Spinal cord (tissue), 10 donors: ENCODE results near the gene BCAM. TPM values are rescaled to one million over a fixed set of nuclear protein-coding genes. Genes with fewer than 3 reads are reported as not detected.
"Not testable (repeated sequence)": the region's sequence is repeated elsewhere in the genome, so short reads cannot be mapped to it uniquely, and the experiment has no call there.

ENCODE experiments used
- DNase-seq, 6 donors: peaks; one replicate each; pipeline versions ENCODE4 v3.0.0 to v3.0.0-alpha.2; 2013 to 2015; ENCODE audit warnings: low spot score in 6 of 6, low read depth in 4 of 6
- H3K27ac ChIP-seq: one replicate; pipeline ENCODE4 v1.5.1; 2013; ENCODE audit warnings: low read depth, low read length, control low read depth
- H3K27me3 ChIP-seq: one replicate; pipeline ENCODE4 v1.6.1; 2013; ENCODE audit warnings: low read length; ENCODE audit not compliant: control insufficient read depth, insufficient read depth
- H3K36me3 ChIP-seq: one replicate; pipeline ENCODE4 v1.6.1; 2013; ENCODE audit warnings: low read length; ENCODE audit not compliant: control insufficient read depth, insufficient read depth
- H3K4me1 ChIP-seq: one replicate; pipeline ENCODE4 v1.6.1; 2013; ENCODE audit warnings: low read length; ENCODE audit not compliant: control insufficient read depth, insufficient read depth
- H3K4me3 ChIP-seq: one replicate; pipeline ENCODE4 v1.5.1; 2013; ENCODE audit warnings: low read depth, low read length, control low read depth
- H3K9me3 ChIP-seq: one replicate; pipeline ENCODE4 v1.6.1; 2013; ENCODE audit warnings: low read length; ENCODE audit not compliant: control insufficient read depth, insufficient read depth
- WGBS: methylation state at CpG from one replicate; pipeline ENCODE4 v1.1.5; 2013; ENCODE audit warnings: missing lambda C conversion rate; ENCODE audit not compliant: insufficient coverage; 5-methylcytosine and 5-hydroxymethylcytosine counted together
- long read RNA-seq, 4 donors: transcript quantifications; one replicate each; lab custom pipeline, GENCODE V29; 2026
- polyA plus RNA-seq, 2 donors: library from polyadenylated mRNA; unstranded; fragments of 120-200 nt; gene quantifications; one replicate each; pipeline ENCODE4 v1.2.1, GENCODE V29; 2013; ENCODE audit not compliant: insufficient read length in 2 of 2
- total RNA-seq, 2 donors: library from RNA; depleted of rRNA in 1 of 2; stranded (reverse); fragments of 120-200 nt in 1 of 2; fragments of >200 nt in 1 of 2; gene quantifications; one replicate each; pipeline versions ENCODE4 v1.2.3 to v1.2.4, GENCODE V29; 2013 to 2014
- donor health status: healthy.

BCAM gene, protein sequence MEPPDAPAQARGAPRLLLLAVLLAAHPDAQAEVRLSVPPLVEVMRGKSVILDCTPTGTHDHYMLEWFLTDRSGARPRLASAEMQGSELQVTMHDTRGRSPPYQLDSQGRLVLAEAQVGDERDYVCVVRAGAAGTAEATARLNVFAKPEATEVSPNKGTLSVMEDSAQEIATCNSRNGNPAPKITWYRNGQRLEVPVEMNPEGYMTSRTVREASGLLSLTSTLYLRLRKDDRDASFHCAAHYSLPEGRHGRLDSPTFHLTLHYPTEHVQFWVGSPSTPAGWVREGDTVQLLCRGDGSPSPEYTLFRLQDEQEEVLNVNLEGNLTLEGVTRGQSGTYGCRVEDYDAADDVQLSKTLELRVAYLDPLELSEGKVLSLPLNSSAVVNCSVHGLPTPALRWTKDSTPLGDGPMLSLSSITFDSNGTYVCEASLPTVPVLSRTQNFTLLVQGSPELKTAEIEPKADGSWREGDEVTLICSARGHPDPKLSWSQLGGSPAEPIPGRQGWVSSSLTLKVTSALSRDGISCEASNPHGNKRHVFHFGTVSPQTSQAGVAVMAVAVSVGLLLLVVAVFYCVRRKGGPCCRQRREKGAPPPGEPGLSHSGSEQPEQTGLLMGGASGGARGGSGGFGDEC
- 10 to 100 TPM; 24.1 to 34.3 TPM for total RNA-seq
- 10 to 100 TPM; 30.1 to 43.8 TPM for polyA plus RNA-seq
- long read RNA-seq, donor 1, partial matches to known transcripts: 0 of 3 reads
- long read RNA-seq, donor 1, other reads (novel, unspliced or antisense): 0 of 3 reads
- long read RNA-seq, donor 2, transcript BCAM-201 (15 exons, 2,453 nt): major isoform, 5 of 5 reads
- long read RNA-seq, donor 2, partial matches to known transcripts: 0 of 5 reads
- long read RNA-seq, donor 2, other reads (novel, unspliced or antisense): 0 of 5 reads
- long read RNA-seq, donor 3, partial matches to known transcripts: 0 of 3 reads
- long read RNA-seq, donor 3, other reads (novel, unspliced or antisense): 0 of 3 reads
- long read RNA-seq, donor 4, transcript BCAM-201 (15 exons, 2,453 nt): major isoform, 19 of 38 reads
- long read RNA-seq, donor 4, partial matches to known transcripts: 15 of 38 reads
- long read RNA-seq, donor 4, other reads (novel, unspliced or antisense): 0 of 38 reads

DNA sequence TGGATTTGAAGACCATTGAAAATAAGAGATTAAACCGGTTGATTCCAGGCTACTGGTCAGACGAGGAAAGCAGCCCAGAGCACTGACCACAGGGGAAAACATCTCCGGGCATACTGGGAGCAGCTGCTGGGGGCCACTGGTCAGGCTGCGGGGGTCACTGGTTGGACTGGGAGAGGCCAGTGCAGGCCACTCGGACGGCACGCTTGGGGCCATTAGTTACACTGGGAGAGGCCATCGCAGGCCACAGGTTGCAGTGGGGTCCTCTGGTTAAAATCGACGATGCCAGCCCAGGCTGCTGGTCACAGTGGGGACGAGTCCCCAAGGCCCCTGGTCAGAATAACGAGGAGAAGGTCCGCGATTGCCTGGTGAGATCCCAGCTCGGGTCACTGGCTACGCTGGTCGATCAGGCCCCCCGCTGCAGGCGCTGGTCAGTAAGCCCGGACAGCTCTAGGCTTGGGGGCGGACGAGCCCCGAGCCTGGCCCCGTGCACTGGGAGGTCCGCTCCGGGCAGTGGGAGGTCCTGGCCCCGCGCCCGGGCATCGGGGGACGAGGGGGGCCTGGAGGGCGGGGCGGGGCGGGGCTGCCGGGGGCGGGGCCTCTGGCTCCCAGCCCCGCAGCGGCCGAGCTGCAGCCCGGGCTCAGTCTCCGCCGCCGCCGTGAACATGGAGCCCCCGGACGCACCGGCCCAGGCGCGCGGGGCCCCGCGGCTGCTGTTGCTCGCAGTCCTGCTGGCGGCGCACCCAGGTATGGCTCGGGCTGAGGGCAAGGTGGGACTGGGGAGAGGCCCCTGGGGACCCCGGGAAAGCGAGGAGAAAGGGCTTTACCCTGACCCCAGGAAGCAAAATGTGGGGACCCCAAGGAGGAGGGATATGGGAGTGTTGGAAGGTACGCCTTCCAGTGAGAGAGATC is at the start of gene BCAM:
BCAM (plus strand) TSS at position 641 of the 909 bp plus-strand sequence; CDS start at position 663, 22 bp downstream.
- peak in 4 of 6 donors; percentile 19 to 79 (median 40) for DNase-seq
- Histone ChIP-seq H3K4me1 (peaks cover 27% of the 10 kb centered on the region), H3K27ac (peak within 1 kb of the TSS; percentile 57), H3K27me3 (peaks cover 10% of the 10 kb centered on the region), H3K4me3 (peak within 1 kb of the TSS; percentile 51), H3K9me3 (no peaks in the 10 kb centered on the region), H3K36me3 (peaks cover 14% of the 10 kb centered on the region)
- WGBS: 2% methylated on average over 58 of the region's 59 CpGs

DNA sequence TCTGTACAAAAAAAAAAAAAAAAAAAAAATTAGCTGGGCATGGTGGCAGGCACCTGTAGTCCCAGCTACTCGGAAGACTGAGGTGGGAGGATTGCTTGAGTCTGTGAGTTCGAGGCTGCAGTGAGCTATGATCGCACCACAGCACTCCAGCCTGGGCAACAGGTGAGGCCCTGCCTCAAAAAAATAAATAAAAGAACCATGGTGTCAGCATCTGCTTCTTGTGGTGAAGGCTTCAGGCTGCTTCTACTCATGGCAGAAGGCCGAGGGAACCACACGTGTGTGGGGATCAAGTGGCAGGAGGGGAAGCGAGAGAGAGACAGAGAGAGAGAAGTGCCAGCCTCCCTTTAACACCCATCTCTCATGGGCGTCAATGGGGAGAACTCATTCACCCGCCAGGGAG is 46.9 kb upstream of the BCAM start:
- 79% methylated on average over 4 of the region's 8 CpGs for WGBS
- no peak for DNase-seq
- Histone ChIP-seq H3K27me3 (peaks cover 10% of the 10 kb centered on the region), H3K4me1 (peaks cover 16% of the 10 kb centered on the region), H3K27ac (no peak overlapping the region), H3K9me3 (no peaks in the 10 kb centered on the region), H3K36me3 (peaks cover 3% of the 10 kb centered on the region), H3K4me3 (no peak overlapping the region)

DNA sequence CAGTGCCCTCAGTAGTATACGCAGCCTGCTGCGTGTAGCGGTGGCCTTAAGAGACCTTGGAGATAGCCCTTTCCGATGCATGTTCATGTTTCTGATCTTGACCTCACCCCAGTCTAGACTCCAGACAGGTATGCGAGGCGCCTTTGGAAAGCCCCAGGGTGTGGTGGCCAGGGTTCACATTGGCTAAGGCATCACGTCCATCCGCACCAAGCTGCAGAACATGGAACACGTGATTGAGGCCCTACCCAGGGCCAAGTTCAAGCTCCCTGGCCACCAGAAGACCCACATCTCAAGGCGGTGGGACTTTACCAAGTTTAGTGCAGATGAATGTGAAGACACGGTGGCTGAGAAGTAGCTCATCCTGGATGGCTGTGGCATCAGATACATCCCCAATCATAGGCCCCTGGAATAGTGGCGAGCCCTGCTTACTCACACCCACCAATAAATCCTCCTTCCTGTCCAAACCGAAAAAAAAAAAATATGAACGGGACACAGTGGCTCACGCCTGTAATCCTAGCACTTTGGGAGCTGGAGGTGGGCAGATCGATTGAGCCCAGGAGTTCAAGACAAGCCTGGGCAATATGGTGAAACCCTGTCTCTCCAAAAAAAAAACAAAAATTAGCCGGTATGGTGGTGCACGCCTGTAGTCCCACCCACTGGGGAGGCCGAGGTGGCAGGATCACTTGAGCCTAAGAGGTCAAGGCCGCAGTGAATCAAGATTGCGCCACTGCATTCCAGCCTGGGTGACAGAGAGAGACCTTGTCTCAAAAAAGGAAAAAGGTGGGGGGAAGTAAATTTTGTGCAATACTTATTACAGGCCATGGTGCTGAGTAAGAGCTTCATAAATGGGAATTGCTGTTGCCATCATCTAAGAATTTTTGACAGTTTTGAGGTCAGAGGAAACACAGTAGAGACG is 43.6 kb upstream of the BCAM start:
- Histone ChIP-seq H3K4me3 (no peak overlapping the region), H3K27ac (no peak overlapping the region), H3K4me1 (no peaks in the 10 kb centered on the region), H3K36me3 (no peaks in the 10 kb centered on the region), H3K9me3 (no peaks in the 10 kb centered on the region), H3K27me3 (peaks cover 3% of the 10 kb centered on the region)
- 82% methylated on average over 21 of the region's 22 CpGs for WGBS
- no peak for DNase-seq

DNA sequence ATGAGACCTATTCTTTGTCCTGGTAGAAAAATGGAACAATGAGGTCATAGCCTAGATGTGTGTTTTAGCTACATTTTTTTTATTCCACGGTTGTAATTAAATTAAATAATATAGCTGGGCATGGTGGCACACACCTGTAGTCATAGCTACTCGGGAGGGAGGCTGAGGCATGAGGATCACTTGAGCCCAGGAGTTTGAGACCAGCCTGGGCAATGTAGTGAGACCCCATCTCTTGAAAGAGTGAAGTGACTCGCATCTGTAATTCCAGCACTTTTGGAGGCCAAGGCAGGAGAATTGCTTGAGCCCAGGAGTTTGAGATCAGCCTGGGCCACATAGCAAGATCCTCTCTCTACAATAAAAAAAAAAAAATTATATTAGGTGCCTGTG is 43.0 kb upstream of the BCAM start:
- DNase-seq: no peak
- WGBS: 85% methylated on average over 2 of the region's 3 CpGs
- H3K4me3 ChIP-seq: no peak overlapping the region

DNA sequence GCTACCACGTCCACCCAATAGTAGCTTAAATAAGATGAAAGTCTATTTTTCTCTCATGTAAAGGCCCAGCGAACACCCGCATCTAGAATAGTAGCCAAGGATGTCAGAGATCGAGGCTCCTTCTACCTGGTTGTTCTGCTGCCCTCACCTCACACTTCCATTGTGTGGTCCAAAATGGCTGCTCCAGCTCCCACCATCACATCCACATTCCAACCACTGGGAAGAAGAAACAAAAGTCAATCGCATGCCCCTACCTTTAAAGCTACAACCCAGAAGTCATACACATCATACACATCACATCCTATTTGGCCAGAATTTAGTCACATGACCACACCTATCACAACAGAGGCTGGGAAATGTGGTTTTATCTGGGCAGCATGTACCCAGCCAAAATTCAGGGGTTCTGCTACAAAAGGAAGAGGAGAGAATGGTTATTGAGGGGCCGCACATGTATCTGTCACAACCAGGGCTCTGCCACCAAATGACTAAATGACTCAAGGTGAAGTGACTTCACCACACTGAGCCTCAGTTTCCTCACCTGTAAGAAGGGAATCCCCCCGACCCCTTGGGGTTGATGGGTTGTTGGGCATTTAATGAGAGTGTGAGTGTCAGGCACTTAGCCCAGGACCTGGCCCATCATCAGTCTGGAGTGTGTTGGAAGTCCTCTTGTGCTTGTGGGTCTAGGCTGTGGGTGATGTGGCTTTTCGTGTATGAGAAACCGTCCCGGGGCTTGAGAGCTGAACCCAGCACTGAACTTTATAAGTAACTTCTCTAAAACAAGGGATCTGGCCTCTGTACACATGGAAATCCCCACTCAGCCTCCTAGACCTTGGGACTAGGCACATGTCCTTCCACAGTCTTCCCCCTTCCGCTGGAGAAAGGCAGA is 41.4 kb upstream of the BCAM start:
- no peak overlapping the region for H3K27ac ChIP-seq
- no peaks in the 10 kb centered on the region for H3K4me1 ChIP-seq
- WGBS: 76% methylated on average over 4 of the region's 11 CpGs
- no peaks in the 10 kb centered on the region for H3K36me3 ChIP-seq
- no peaks in the 10 kb centered on the region for H3K9me3 ChIP-seq
- no peak for DNase-seq
- peaks cover 3% of the 10 kb centered on the region for H3K27me3 ChIP-seq
- H3K4me3 ChIP-seq: no peak overlapping the region

More for the DNA sequence above, 43.0 kb upstream of the BCAM start:
- Histone ChIP-seq H3K36me3 (no peaks in the 10 kb centered on the region), H3K4me1 (no peaks in the 10 kb centered on the region), H3K27ac (no peak overlapping the region), H3K9me3 (no peaks in the 10 kb centered on the region), H3K27me3 (peaks cover 3% of the 10 kb centered on the region)

DNA sequence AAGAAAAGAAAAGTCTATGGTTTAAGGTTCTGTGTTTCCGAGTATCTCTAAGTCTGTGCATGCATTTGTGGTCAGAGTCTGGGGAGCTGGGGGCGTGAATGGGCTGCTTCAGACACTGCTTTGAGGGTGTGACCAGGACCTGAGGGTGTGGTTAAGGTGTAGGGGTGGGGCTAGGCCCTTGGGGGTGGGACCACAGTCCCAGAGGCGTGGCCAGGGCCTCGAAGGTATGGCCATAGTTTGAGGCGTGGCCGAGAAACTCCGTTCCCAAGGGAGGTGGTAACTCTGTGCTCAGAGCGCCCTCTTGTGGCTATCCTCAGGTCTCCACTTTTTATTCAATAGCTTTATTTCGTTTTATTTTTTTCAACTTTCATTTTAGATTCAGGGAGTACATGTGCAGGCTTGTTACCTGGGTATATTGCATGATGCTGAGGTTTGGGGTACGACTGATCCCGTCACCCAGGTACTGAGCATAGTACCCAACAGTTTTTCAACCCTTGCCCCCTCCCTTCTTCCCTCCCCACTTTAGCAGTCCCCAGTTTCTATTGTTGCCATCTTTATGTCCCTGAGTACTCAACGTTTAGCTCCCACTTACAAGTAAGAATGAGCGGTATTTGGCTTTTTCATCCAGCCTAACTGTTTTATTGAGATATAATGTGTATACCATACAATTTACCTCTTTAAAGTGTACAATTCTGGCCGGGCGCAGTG is 38.2 kb upstream of the BCAM start:
- H3K4me1 ChIP-seq: no peaks in the 10 kb centered on the region
- no peaks in the 10 kb centered on the region for H3K9me3 ChIP-seq
- no peak overlapping the region for H3K27ac ChIP-seq
- peak in 2 of 6 donors; percentile 74 to 85 for DNase-seq
- H3K27me3 ChIP-seq: peaks cover 6% of the 10 kb centered on the region
- H3K36me3 ChIP-seq: no peaks in the 10 kb centered on the region
- H3K4me3 ChIP-seq: no peak overlapping the region
- WGBS: 8% methylated on average over 9 of the region's 15 CpGs

DNA sequence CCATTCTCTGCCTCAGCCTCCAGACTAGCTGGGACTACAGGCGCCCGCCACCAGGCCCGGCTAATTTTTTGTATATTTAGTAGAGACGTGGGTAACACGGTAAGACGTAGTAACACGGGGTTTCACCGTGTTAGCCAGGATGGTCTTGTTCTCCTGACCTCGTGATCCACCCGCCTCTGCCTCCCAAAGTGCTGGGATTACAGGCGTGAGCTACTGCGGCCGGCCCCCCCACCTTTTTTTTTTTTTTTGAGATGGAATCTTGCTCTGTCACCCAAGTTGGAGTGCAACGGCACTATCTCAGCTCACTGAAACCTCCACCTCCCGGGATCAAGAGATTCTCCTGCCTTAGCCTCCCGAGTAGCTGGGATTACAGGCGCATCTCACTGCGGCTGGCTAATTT is 36.8 kb upstream of the BCAM start:
- H3K36me3 ChIP-seq, H3K4me3 ChIP-seq, DNase-seq, H3K27ac ChIP-seq, H3K9me3 ChIP-seq, H3K4me1 ChIP-seq, H3K27me3 ChIP-seq: not testable (repeated sequence)
- 70% methylated on average over 10 of the region's 18 CpGs for WGBS
